ENCODE measurements around the gene FAM161B. TPM values are rescaled to one million over a fixed set of nuclear protein-coding genes. Genes with fewer than 3 reads are reported as not detected.

Gene FAM161B, protein sequence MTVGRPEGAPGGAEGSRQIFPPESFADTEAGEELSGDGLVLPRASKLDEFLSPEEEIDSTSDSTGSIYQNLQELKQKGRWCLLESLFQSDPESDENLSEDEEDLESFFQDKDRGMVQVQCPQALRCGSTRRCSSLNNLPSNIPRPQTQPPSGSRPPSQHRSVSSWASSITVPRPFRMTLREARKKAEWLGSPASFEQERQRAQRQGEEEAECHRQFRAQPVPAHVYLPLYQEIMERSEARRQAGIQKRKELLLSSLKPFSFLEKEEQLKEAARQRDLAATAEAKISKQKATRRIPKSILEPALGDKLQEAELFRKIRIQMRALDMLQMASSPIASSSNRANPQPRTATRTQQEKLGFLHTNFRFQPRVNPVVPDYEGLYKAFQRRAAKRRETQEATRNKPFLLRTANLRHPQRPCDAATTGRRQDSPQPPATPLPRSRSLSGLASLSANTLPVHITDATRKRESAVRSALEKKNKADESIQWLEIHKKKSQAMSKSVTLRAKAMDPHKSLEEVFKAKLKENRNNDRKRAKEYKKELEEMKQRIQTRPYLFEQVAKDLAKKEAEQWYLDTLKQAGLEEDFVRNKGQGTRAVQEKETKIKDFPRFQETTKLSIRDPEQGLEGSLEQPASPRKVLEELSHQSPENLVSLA
- total RNA-seq: 2.8 TPM in 2 replicates

DNA sequence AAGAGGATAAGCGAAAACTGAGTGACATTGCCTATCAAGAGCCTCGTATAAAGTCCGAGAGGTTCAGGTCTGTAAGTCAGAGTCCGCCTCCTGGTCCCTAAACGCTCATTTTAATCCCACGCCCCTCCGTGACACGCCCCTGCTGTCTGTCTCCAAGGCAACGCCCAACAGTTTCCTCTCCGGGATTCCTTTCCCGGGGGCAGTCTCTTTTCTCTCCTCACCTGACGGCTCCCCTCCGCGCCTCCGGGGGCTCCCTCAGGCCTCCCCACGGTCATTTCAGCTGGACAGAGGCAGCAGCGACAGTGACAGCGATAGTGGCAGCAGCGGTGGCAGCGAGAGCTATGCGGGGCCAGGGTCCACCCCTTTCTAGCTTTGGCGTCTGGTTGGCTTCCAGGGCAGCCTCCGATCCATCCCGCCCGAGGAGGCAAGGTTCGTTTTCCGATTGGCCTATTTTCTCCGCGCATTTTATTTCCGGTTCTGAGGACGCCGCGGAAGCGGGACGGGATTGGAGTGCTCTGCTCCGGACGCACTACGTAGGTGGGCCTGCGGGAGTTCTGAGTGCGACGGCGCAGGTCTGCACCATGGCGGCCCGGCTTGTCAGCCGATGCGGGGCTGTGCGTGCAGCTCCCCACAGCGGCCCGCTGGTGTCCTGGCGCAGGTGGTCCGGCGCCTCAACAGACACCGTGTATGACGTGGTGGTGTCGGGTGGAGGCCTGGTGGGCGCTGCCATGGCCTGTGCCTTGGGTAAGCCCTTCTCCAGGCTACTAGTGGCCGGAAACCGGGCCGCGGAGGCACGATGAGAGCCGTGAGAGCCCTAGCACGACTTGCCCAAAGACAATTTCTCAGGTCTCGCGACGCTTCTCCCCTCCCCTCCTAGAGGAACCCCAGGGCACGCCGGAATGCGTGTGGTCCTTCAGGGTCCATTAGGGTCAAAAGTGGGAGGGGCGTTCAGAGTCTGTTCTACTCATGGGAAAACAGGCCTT is at the start of gene FAM161B, which contains the start of gene COQ6:
FAM161B (minus strand) TSS at position 343 of the 983 bp plus-strand sequence; CDS start at position 275, 68 bp downstream.
COQ6 (plus strand) TSS at position 551 of the 983 bp plus-strand sequence; CDS start at position 582, 31 bp downstream.

DNA sequence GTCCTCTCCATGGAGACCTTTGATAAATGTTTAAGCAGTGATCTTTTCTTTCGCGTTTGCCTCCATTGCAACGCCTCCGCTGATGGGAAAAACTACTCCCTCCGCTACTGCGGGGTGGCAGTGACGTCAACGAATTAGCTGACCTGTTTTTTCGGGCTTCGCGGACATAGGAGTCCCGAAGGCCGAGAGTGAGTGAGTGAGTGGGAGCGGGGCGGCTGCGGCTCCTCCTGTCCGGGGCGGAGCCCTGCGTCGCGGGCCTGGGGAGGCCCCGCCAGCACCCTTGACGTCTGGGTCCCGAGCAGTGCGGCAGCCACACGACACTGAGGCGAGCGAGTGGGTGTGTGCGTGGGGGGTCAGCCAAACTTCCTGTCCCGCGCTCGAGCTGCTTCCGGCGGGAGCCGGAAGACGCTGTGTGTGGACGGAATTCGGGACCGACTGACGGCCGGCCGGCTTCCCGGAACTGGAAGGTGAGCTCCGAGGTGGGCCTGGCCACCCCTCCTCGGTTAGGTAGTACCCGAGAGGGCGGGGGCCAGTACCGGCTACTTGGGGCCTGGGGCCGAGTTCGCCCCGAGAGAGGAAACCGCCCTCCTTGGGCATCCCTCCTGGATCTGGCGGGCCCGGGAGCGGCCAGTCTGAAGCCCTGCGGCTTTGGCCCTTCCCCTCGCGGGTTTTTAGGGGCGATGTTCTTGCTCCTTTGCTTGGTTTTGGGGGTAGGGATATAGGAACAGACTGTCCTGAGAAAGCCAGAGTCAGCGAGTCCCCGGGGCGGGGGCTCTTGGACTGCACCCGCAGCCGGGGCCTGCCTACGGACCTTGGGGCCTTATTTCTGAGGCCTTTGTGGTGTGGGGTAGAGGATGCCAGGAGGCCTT is 63.2 kb downstream of the FAM161B start, which contains the start of gene ZNF410:
ZNF410 (plus strand) TSS at position 411 of the 869 bp plus-strand sequence. CDS start 5,317 bp downstream, outside the sequence.

Other genes starting within 250 kb of the FAM161B start
- 9.0 and 10.0 TPM in 2 replicates for gene PNMA1, start 235.7 kb downstream of the FAM161B start, total RNA-seq
- gene PTGR2, start 98.3 kb downstream of the FAM161B start, total RNA-seq: 4.3 and 4.4 TPM in 2 replicates
- 69.8 and 71.8 TPM in 2 replicates for gene ZNF410, start 63.2 kb downstream of the FAM161B start, total RNA-seq
- gene COQ6, start 208 bp upstream of the FAM161B start, total RNA-seq: 11.7 and 15.1 TPM in 2 replicates
- gene ENTPD5, start 69.2 kb upstream of the FAM161B start, total RNA-seq: 8.4 TPM in 2 replicates
- 8.7 and 9.8 TPM in 2 replicates for gene BBOF1, start 69.3 kb upstream of the FAM161B start, total RNA-seq
- gene ALDH6A1, start 134.4 kb upstream of the FAM161B start, total RNA-seq: 57.0 and 57.3 TPM in 2 replicates
- 7.0 and 9.8 TPM in 2 replicates for gene LIN52, start 134.9 kb upstream of the FAM161B start, total RNA-seq